H9 (cell line): ENCODE results near the gene EYA4. TPM values are rescaled to one million over a fixed set of nuclear protein-coding genes. Genes with fewer than 3 reads are reported as not detected.

Source experiments
- DNase-seq: peaks from one replicate; pipeline ENCODE4 v3.0.0-alpha.2; 2017
- H2AFZ ChIP-seq: one replicate; pipeline ENCODE4 v1.6.1; 2013; ENCODE audit warnings: mild to moderate bottlenecking, low read length, control low read depth, moderate library complexity
- H2AK5ac ChIP-seq: 2 replicates; pipeline ENCODE4 v1.6.1; 2013; ENCODE audit warnings: low read length, control low read depth, mixed read lengths; ENCODE audit not compliant: insufficient read length
- H2BK120ac ChIP-seq: one replicate; pipeline ENCODE4 v1.6.1; 2013; ENCODE audit warnings: low read depth, mild to moderate bottlenecking, low read length, control low read depth, inconsistent platforms; ENCODE audit not compliant: poor library complexity, severe bottlenecking
- H2BK12ac ChIP-seq: 2 replicates; pipeline ENCODE4 v1.6.1; 2013; ENCODE audit warnings: low read length, control low read depth, mixed read lengths, low read depth; ENCODE audit not compliant: insufficient read length
- H2BK15ac ChIP-seq: 2 replicates; pipeline ENCODE4 v1.6.1; 2013; ENCODE audit warnings: low read depth, low read length, control low read depth
- H2BK20ac ChIP-seq: one replicate; pipeline ENCODE4 v1.6.1; 2013; ENCODE audit warnings: low read depth, mild to moderate bottlenecking, low read length, control low read depth, inconsistent platforms; ENCODE audit not compliant: poor library complexity, severe bottlenecking
- H2BK5ac ChIP-seq: 2 replicates; pipeline ENCODE4 v1.6.1; 2013; ENCODE audit warnings: low read length, control low read depth, mixed read lengths; ENCODE audit not compliant: insufficient read length
- H3K14ac ChIP-seq: 2 replicates; pipeline ENCODE4 v1.6.1; 2013; ENCODE audit warnings: low read length, control low read depth; ENCODE audit not compliant: insufficient read depth
- H3K18ac ChIP-seq: 2 replicates; pipeline ENCODE4 v1.6.1; 2013; ENCODE audit warnings: low read depth, mild to moderate bottlenecking, mixed read lengths, low read length, control low read depth; ENCODE audit not compliant: insufficient read length
- H3K23ac ChIP-seq: 2 replicates; pipeline ENCODE4 v1.6.1; 2013; ENCODE audit warnings: low read length, control low read depth, mixed read lengths, low read depth; ENCODE audit not compliant: insufficient read length
- H3K23me2 ChIP-seq: 2 replicates; pipeline ENCODE4 v1.6.1; 2013; ENCODE audit warnings: low read depth, mild to moderate bottlenecking, mixed read lengths, low read length, control low read depth; ENCODE audit not compliant: insufficient read length, poor library complexity, severe bottlenecking
- H3K27ac ChIP-seq: 2 replicates; pipeline ENCODE4 v1.5.1; 2013; ENCODE audit warnings: low read length, control low read depth, mixed read lengths, low read depth; ENCODE audit not compliant: insufficient read length
- H3K27me3 ChIP-seq: 2 replicates; pipeline ENCODE4 v1.6.1; 2013; ENCODE audit warnings: low read length, control low read depth, inconsistent platforms; ENCODE audit not compliant: insufficient read depth
- H3K4ac ChIP-seq: 2 replicates; pipeline ENCODE4 v1.6.1; 2013; ENCODE audit warnings: low read depth, mild to moderate bottlenecking, control low read depth, inconsistent platforms, low read length, moderate library complexity
- H3K4me1 ChIP-seq: 2 replicates; pipeline ENCODE4 v1.6.1; 2013; ENCODE audit warnings: low read length, control low read depth, inconsistent platforms; ENCODE audit not compliant: insufficient read depth
- H3K4me2 ChIP-seq: 2 replicates; pipeline ENCODE4 v1.6.1; 2013; ENCODE audit warnings: low read length, control low read depth, mixed read lengths; ENCODE audit not compliant: insufficient read length, insufficient read depth
- H3K56ac ChIP-seq: 2 replicates; pipeline ENCODE4 v1.6.1; 2013; ENCODE audit warnings: low read depth, mild to moderate bottlenecking, mixed read lengths, low read length, control low read depth; ENCODE audit not compliant: insufficient read length
- H3K79me1 ChIP-seq: 2 replicates; pipeline ENCODE4 v1.6.1; 2013; ENCODE audit warnings: low read depth, mild to moderate bottlenecking, moderate library complexity, low read length, control low read depth, inconsistent platforms; ENCODE audit not compliant: insufficient read depth, poor library complexity, severe bottlenecking
- H3K79me2 ChIP-seq: 2 replicates; pipeline ENCODE4 v1.6.1; 2013; ENCODE audit warnings: low read length, control low read depth, inconsistent platforms; ENCODE audit not compliant: insufficient read depth
- H3K9ac ChIP-seq: 2 replicates; pipeline ENCODE4 v1.6.1; 2013; ENCODE audit warnings: low read length, control low read depth, mixed read lengths; ENCODE audit not compliant: insufficient read length; ENCODE audit errors: extremely low read depth
- H3K9me3 ChIP-seq: one replicate; pipeline ENCODE4 v1.6.1; 2013; ENCODE audit warnings: low read depth, low read length, inconsistent platforms; ENCODE audit not compliant: control insufficient read depth
- H3T11ph ChIP-seq: one replicate; pipeline ENCODE4 v1.6.1; 2013; ENCODE audit warnings: mild to moderate bottlenecking, low read length, control low read depth, inconsistent platforms
- H4K20me1 ChIP-seq: one replicate; pipeline ENCODE4 v1.6.1; 2013; ENCODE audit not compliant: control insufficient read depth, insufficient read length, insufficient read depth
- H4K5ac ChIP-seq: 2 replicates; pipeline ENCODE4 v1.6.1; 2013; ENCODE audit warnings: low read depth, mild to moderate bottlenecking, mixed read lengths, low read length, control low read depth; ENCODE audit not compliant: insufficient read length
- H4K8ac ChIP-seq: replicated peaks from 2 replicates; pipeline ENCODE4 v1.6.1; 2013; ENCODE audit warnings: low read length, control low read depth, mixed read lengths, low read depth; ENCODE audit not compliant: insufficient read length
- H4K91ac ChIP-seq: 2 replicates; pipeline ENCODE4 v1.6.1; 2013; ENCODE audit warnings: low read depth, mild to moderate bottlenecking, moderate library complexity, mixed read lengths, low read length, control low read depth; ENCODE audit not compliant: insufficient read length
- H3K27ac Mint-ChIP-seq, 3 experiments: 2 replicates in 2 of 3; 3 replicates in 1 of 3; pipeline ENCODE4 v1.8.0; 2020 to 2021; ENCODE audit warnings: mixed read lengths in 3 of 3, mild to moderate bottlenecking in 1 of 3, moderate library complexity in 1 of 3
- H3K27me3 Mint-ChIP-seq: 2 replicates; pipeline ENCODE4 v1.8.0; 2021; ENCODE audit warnings: low read depth, mild to moderate bottlenecking, moderate library complexity, mixed read lengths
- H3K36me3 Mint-ChIP-seq, 3 experiments: 2 replicates in 2 of 3; 3 replicates in 1 of 3; pipeline ENCODE4 v1.8.0; 2020 to 2021; ENCODE audit warnings: low read depth in 3 of 3, mixed read lengths in 3 of 3; ENCODE audit not compliant: insufficient read depth in 1 of 3
- H3K4me1 Mint-ChIP-seq, 2 experiments: 2 replicates each; pipeline ENCODE4 v1.8.0; 2020; ENCODE audit warnings: mixed read lengths in 2 of 2
- H3K4me3 Mint-ChIP-seq, 2 experiments: 2 replicates in 1 of 2; 3 replicates in 1 of 2; pipeline ENCODE4 v1.8.0; 2020 to 2021; ENCODE audit warnings: mild to moderate bottlenecking in 2 of 2, mixed read lengths in 2 of 2, moderate library complexity in 1 of 2
- H3K9me3 Mint-ChIP-seq, 2 experiments: 2 replicates in 1 of 2; 3 replicates in 1 of 2; pipeline ENCODE4 v1.8.0; 2020; ENCODE audit warnings: mild to moderate bottlenecking in 2 of 2, mixed read lengths in 2 of 2, moderate library complexity in 1 of 2
- WGBS: extraction: QIAGEN DNeasy Blood & Tissue Kit; methylation state at CpG from one replicate; pipeline ENCODE4 v1.1.7; 2013; ENCODE audit warnings: missing lambda C conversion rate, low lambda C conversion rate, mixed read lengths; ENCODE audit not compliant: insufficient read length; ENCODE audit errors: extremely low coverage; 5-methylcytosine and 5-hydroxymethylcytosine counted together
- total RNA-seq: library from RNA; stranded (reverse); gene quantifications from 2 replicates; pipeline ENCODE4 v1.2.1, GENCODE V29; 2021
- TF ChIP-seq, protein P1 (sequence below): fragments of 200-600 bp; sonication (generic); conservative IDR thresholded peaks from 3 replicates; pipeline ENCODE4 v1.8.0; 2021; ENCODE audit warnings: antibody characterized with exemption, mild to moderate bottlenecking

Gene EYA4
- total RNA-seq, 1 experiment from 2014 or later = 0.26 TPM

DNA sequence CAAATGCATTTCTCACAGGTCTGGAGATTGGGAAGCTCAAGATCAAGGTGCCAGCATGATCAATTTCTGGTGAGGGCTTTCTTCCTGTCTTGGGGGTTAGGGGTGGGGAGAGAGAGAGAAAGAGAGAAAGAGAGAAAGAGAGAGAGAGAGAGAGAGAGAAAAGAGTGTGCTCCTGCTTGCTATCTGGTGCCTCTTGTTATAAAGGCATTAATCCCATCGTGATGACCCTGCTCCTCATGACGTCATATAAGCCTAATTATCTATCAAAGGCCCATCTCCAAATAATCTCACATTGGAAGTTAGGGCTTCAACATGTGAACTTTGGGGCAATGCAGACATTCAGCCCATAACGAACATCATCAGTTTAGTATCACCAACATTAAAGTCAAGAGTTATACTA lies 114.8 kb downstream of the EYA4 start:
- DNase-seq = no peak
- no peak overlapping the region for H3K18ac ChIP-seq
- H2BK5ac ChIP-seq = no peak overlapping the region
- no peak overlapping the region for H4K91ac ChIP-seq
- Mint-ChIP-seq H3K36me3 (no peaks in the 10 kb centered on the region), H3K27ac (no peak overlapping the region; a peak in 1 of 7 replicates), H3K9me3 (no peaks in the 10 kb centered on the region), H3K27me3 (no peaks in the 10 kb centered on the region), H3K4me1 (no peaks in the 10 kb centered on the region), H3K4me3 (no peak overlapping the region)
- H2BK15ac ChIP-seq = no peak overlapping the region
- H3K79me1 ChIP-seq = no peaks in the 10 kb centered on the region
- H3K27ac ChIP-seq = no peak overlapping the region
- H4K20me1 ChIP-seq = no peaks in the 10 kb centered on the region
- H3K9ac ChIP-seq = no peak overlapping the region
- no peak overlapping the region for H2AK5ac ChIP-seq
- H3K4me1 ChIP-seq = no peaks in the 10 kb centered on the region
- H3K23ac ChIP-seq = no peak overlapping the region
- H2BK120ac ChIP-seq = no peak overlapping the region
- no peaks in the 10 kb centered on the region for H3K23me2 ChIP-seq
- H2BK12ac ChIP-seq = no peak overlapping the region
- H3K27me3 ChIP-seq = no peaks in the 10 kb centered on the region
- no peak overlapping the region for H3K4me2 ChIP-seq
- H2AFZ ChIP-seq = no peak overlapping the region
- no peak overlapping the region for H3T11ph ChIP-seq
- H3K4ac ChIP-seq = no peak overlapping the region
- H4K5ac ChIP-seq = no peak overlapping the region
- H3K56ac ChIP-seq = no peak overlapping the region
- no peaks in the 10 kb centered on the region for H3K9me3 ChIP-seq
- TF ChIP-seq, protein P1, sequence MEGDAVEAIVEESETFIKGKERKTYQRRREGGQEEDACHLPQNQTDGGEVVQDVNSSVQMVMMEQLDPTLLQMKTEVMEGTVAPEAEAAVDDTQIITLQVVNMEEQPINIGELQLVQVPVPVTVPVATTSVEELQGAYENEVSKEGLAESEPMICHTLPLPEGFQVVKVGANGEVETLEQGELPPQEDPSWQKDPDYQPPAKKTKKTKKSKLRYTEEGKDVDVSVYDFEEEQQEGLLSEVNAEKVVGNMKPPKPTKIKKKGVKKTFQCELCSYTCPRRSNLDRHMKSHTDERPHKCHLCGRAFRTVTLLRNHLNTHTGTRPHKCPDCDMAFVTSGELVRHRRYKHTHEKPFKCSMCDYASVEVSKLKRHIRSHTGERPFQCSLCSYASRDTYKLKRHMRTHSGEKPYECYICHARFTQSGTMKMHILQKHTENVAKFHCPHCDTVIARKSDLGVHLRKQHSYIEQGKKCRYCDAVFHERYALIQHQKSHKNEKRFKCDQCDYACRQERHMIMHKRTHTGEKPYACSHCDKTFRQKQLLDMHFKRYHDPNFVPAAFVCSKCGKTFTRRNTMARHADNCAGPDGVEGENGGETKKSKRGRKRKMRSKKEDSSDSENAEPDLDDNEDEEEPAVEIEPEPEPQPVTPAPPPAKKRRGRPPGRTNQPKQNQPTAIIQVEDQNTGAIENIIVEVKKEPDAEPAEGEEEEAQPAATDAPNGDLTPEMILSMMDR = no peak
- no peak overlapping the region for H4K8ac ChIP-seq
- no CpG with 5 or more reads among the region's 3 CpGs for WGBS
- no peaks in the 10 kb centered on the region for H3K79me2 ChIP-seq
- no peak overlapping the region for H2BK20ac ChIP-seq
- no peak overlapping the region for H3K14ac ChIP-seq
